ENCODE data around the gene CTBP2.

GRCh38 chr10:125141860-125142484 is 18.4 kb downstream of the CTBP2 start:
- TF ChIP-seq CTCF (IDR thresholded peaks at IDR 0.05; ENCODE audit: low read depth, low read length, poor library complexity, severe bottlenecking) (no peak), EZH2phosphoT487 (IDR thresholded peaks at IDR 0.05; ENCODE audit: borderline replicate concordance, low read length) (no peak)
